ENCODE measurements around the gene PAF1. TPM values are rescaled to one million over a fixed set of nuclear protein-coding genes. Genes with fewer than 3 reads are reported as not detected.
"Not testable (repeated sequence)": the region's sequence is repeated elsewhere in the genome, so short reads cannot be mapped to it uniquely, and the experiment has no call there.

The PAF1 gene
- total RNA-seq, 1 donor from 2014 or later, result 36.7 TPM

DNA sequence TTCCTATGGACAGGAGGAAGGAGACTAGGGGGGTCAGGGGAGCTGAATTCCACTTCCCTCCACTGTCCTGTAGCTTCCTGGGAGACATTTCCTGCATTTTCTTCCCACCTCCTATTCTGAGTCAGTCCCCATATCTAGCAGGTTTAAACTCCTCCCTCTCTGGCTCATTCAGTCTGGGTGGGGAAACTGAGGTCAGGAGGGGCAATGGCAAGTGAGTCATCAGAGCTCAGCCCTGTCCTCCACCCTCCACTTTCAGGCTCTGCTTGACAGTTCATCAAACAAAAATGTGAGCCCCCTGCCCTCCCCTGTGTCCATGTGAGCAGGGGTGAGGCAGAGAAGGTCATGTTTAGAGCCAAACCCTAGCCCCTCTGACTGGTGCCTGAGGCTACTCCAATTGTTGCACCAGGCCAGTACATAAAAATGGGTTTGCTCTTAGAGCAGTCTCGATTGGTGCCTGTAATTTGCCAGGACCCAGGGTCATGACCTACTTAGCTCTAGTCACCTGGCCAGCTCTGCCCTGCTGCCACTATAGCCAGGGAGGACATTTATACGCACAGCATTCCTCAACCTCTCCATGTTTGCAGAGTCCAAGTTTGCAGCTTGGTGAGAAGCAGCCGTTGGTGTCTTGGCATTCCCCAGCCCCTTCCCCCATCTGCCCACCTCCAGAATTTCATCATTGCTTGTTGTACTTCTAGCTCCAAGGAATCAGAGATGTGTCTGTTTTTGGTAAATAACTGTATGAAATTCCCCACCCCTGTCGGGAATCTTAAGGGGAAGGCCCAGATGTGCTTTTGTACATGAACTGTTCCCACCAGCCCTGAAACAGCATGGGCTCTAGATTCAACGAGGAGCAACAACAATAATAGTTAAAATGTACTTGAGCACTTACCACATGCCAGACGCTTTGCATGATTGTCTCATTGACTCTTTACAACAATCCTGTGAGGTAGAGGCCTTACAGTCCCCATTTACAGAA lies 27.9 kb downstream of the PAF1 start:
- no peak for FAIRE-seq

DNA sequence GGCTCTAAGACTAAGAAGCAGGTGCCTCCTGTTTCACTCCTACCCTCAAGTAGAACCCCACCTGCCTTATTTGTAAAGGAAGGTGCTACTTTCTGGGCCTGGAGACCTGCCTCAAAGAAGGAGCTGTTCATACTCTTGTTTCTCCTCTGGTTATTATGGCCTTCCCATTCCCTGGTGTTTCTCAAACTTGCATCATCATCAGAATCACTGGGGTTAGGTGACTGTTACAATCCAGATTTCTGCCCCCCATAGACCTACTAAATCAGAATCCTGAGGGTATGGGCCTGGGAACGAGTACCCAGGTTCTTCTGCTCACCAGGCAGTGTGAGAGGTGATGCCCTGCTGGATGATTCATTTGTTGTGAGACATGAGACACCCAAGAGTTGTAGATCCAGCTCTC lies 30.3 kb downstream of the PAF1 start:
- FAIRE-seq, result no peak
- DNase-seq (ENCODE audit: low spot score in 2 of 2), result no peak

More for the DNA sequence above, 27.9 kb downstream of the PAF1 start:
- DNase-seq (ENCODE audit: low spot score in 2 of 2), result no peak

DNA sequence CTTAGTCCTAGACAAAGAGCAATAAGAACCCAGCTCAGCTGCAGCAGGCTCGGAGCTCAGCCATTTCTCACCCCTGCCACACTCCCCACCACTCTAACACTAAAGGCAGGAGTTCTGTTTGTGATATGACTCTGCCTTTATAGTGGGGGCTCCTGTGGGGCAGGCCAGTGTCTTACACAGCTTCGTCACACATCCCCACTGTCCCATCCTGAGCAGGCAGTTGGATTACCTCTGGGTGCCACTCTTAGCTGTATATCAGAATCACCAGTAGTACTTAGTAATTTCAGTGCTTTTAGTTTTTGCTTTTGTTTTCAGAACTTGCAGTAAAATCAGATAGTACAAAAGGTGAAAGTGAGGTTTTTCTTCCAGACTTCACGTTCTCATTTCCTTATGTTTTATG lies 31.9 kb downstream of the PAF1 start:
- DNase-seq (ENCODE audit: low spot score in 2 of 2) (no peak), FAIRE-seq (no peak)

DNA sequence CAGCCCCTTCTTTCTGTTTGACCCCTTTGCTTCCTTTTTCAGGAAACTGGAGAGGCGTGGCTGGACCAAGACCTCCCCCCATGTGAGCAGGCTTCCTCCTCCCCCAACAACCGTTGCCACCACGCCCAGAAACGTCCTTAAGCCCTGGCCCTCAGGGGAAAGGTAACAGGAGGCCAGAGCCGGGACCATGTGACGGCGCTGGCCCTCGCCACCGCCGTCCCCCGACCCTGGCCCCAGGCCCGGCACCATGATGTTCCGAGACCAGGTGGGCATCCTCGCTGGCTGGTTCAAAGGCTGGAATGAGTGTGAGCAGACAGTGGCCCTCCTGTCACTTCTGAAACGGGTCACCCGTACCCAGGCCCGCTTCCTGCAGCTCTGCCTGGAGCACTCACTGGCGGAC lies 34.3 kb downstream of the PAF1 start:
- no peak for DNase-seq (ENCODE audit: low spot score in 2 of 2)
- no peak for FAIRE-seq

DNA sequence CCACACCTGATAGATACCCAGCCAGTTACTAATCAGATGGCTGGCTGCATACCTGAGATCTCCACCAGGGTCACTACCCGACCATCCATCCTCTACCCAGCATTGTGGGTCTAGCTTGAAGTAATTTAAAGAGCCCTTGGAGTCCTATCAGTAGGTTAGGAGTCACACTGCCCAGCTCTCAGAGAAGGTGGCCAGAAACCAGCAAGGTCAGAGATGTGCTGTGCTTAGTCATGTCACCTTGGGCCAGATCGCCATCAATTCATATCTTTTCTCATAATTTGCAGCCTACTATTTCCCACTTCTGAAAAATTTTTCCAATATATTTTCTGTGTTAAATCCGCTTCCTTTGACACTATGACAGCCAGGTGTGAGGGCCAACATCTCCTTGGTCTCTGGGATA lies 34.8 kb downstream of the PAF1 start:
- no peak for FAIRE-seq
- no peak for DNase-seq (ENCODE audit: low spot score in 2 of 2)

DNA sequence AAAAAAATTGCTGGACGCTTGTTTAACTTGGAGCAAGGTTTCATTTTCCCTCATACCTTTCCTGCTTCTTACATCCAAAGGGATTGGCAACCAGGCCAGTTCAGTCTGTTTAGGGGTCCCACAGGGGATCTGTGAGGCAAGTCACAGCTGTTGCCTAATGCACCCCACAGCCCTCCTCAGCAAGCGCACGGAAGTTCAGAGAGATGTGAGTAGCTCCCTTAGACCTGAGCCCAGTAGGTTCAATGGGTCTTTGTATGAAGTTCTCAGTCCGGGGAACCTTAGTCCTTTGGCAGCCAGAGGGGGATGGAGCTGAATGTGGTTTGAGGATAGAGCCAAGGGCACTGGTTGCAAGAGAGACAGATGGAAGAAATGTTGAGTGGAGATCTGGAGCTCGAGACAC lies 35.7 kb downstream of the PAF1 start:
- DNase-seq (ENCODE audit: low spot score in 2 of 2) (no peak), FAIRE-seq (no peak)

DNA sequence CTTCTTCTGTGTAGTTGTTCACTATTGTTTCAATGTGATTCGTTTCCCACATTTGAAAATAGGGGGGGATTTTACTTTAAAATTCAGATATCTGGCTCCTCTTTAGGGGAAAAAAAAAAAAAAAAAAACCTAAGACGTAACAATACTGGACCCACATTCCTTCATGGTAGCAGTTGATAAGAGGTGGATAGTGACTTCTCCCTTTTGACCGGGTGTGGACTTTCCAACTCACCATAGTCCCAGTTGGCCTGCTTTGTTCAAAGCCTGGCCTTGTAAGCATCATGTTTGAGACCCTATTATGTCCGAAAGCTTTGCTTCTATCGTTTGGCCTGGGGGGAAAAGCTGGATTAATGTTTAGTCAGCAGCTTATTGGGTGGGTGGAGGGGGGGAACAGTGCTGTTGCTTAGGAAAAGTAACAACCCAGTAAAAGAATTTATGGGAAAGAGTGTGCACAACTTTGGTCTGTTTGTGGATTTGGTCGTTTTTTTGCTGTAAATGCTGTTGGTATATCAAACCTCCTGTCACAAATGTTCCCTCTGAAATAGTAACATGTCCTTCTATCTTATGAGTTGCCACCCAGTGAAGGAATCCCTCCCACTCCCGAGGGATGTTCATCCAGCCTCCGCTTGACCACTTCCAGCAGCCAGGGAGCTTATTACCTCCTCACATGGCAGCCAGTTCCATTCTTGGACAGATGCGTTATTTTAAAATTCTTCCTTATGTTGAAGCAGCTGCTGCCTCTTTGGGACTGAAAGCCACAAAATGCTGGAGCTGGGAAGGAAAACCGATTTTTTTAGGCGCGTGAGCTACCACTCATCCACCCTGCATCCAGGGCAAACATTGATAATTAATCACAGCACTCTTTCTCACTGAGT lies 38.3 kb downstream of the PAF1 start:
- DNase-seq (ENCODE audit: low spot score in 2 of 2) (no peak), FAIRE-seq (no peak)

DNA sequence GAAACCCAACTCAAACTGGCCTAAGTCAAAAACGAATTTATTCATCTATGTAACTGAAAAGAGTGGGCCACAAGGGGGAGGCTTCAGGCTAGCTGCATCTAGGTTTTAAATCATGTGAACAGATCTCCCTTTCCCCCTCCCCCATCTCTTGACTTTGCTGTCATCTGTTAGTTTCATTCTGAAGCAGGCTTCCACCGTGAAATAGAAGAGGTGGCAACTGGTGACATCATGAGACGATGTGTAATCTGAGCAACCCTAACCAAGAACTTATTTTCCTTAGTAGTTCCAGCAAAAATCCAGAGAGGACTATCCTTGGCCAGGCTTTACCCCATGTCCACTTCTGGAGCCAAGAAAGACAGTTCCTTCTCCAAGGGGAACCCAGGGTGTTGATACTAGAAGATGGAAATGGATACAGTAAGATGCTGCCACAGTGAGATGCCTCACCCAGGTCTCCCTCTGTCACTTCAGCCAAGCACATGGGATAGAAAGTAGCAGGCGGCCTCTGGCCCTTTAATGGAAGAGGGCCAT lies 39.3 kb downstream of the PAF1 start:
- FAIRE-seq, result no peak
- DNase-seq (ENCODE audit: low spot score in 2 of 2), result no peak

DNA sequence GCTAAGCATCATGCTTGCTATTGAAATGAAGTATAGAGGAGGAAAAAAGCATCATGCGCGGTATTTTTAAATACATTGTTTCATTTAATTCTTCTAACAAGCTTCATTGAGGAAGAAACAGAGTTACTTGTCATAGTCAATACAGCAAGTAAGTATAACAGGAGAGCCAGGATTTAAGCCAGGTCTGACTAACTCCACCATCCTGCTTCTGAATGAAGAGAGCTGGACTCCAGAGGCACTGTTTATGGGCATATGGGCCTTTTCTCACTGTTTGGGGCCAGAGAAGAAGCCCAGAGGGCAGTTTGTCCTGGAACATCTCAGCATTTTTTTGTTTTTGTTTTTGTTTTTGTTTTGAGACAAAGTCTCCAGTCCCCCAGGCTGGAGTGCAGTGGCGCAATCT lies 40.8 kb downstream of the PAF1 start:
- no peak for DNase-seq (ENCODE audit: low spot score in 2 of 2)
- no peak for FAIRE-seq

DNA sequence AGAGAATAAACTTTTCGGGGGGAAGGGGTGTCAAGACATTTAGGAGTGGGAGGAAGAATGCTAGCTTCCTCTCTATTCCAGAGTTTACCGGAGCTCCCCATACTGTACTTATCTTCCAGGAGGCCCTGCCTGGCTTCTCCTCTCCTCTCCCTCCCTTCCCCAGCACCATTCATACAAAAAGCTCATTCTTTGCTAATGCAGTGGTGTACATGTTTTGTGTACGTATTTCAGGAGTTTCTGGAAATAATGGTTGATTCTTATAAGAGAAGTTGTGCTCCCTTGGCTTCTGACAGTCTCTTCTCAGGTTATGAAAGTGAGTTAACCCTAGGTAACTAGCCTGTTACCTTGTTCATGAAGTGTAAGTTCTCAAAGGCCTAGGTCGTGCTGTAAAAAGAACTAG lies 41.6 kb downstream of the PAF1 start:
- no peak for FAIRE-seq
- no peak for DNase-seq (ENCODE audit: low spot score in 2 of 2)

DNA sequence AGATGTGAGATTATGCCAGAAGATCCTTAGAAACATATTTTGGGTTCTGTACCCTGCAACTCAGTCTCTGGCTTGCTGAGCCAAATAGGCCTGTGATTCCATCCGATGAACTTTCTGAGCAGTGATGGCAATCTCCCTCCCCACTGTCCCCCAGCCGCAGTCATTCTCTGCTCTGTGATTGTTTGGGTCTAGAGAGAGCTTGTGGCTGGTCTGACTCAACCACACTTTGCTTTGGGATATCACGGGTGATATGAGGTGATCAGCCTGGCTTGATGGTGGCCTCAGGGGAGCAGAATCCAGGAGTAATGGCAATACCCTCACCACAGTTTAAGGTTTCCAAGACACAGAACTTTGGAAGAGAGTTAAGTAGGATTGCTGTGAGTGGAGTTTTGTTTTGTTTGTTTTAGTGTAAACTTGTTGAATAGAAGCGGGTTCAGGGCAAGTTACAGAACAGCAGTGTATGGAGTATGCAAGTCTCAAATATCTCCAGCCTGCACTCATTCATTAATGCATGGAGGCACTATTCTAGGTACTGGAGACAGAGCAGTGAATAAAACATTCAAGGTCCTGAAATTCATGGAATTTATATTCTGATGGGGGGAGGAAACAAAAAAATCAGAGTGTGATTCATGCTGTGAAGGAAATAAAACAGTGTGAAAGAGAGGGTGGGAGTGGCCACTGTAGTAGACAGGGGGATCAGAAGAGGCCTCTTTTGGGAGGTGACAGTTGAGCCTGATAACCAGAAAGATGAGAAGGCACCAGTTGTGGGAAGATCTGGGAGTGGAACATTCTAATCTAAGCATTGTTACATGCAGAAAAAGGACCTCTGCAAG lies 43.4 kb downstream of the PAF1 start:
- no peak for DNase-seq (ENCODE audit: low spot score in 2 of 2)
- FAIRE-seq, result no peak

DNA sequence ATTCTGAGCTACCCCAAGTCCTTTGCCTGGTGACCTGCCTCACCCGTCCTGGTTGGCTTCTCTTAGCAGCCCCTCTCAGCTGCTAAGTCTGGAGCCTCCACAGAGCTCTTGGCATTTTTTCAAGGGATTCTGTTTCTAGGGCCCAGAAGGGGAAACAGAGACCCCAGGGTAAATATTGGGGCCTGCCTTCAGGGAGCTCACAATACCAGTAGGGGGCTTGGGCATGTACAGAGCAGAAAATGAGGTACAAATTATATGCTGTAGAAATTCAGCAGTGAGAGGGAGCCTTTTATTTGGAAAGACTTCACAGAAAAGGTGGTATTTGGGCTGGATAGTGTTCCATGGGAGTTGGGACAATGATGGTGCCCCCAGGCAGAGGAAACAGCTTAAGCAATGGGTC lies 45.0 kb downstream of the PAF1 start:
- FAIRE-seq (no peak), DNase-seq (ENCODE audit: low spot score in 2 of 2) (no peak)

DNA sequence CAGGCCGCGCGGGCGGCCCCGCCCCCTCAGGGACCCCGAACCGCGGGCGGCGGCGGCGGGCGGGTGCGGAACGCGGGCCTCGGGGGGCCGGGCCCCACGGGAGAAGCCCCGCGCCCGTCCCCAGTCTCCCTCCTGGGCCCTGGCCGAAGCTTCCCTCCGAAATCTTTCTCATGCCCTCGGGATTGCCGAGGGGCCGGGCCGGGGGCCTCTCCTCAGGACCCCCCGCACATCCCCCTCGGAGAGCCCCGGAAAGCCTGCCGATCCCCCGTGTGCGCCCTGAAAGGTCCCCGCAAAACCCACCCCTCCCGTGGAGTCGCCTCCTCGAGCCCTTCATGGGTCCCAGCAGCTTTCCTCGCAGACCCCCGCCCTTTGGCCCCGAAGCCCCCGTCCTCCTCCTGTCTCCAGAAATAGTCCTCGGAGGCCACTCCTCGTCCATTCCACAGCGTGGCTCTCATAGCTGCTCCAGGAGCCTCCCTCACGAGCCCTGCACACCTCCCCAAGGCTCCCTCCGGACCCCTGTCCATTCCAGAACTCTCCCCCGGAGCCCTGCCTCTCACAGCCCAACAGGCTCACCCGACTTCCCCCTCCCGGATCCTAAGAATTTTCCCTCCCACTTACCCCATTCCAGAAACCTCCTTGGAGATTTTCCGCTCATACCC lies 48.1 kb downstream of the PAF1 start:
- FAIRE-seq (no peak), DNase-seq (ENCODE audit: low spot score in 2 of 2) (no peak)

DNA sequence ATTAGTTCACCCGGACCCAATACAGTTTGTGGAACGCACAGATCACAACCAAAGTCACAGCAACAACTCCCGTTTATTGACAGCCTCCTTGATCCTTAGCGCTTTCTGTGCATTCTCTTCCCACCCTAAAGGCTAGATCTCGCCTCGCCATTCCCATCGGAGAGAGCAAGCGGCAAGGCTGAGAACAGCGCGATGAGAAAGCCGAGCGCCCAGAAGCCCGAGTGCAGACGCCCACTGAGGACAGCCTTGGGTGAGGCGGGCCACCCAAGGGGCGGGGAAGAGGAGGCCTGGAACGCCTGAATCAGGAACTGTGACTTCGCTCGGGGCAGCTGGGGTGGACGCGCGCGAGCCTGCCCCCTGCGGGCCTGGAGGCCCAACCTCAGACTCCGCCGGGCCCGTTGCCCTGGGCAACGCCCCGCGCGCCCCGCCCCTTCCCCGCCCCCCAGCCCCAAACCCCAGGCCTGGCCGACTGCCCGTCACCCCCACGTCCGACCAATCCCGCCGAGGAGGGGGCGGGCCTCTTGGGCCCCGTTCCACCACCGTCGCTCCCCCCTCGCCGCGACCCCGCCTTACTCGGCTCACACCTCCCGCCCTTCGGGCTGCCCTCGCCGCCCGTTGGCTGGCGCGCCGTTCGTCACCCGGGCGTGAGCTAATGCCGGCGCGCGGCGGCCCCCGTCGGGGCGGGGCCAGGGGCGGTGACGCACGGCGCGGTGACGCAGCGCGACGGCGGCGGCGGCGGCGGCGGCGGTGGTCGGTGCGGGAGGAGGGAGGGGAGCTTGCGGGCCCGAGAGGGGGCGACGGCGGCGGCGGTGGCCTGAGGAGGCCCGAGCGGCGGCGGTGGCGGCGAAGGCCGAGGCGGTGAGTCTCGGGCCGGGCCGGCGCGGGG lies 48.9 kb downstream of the PAF1 start, which contains the start of gene SAMD4B:
SAMD4B (plus strand) TSS at position 703 of the 886 bp plus-strand sequence. CDS start 14,473 bp downstream, outside the sequence.
- FAIRE-seq (no peak), DNase-seq (ENCODE audit: low spot score in 2 of 2) (peak; percentile 98 to 99)

DNA sequence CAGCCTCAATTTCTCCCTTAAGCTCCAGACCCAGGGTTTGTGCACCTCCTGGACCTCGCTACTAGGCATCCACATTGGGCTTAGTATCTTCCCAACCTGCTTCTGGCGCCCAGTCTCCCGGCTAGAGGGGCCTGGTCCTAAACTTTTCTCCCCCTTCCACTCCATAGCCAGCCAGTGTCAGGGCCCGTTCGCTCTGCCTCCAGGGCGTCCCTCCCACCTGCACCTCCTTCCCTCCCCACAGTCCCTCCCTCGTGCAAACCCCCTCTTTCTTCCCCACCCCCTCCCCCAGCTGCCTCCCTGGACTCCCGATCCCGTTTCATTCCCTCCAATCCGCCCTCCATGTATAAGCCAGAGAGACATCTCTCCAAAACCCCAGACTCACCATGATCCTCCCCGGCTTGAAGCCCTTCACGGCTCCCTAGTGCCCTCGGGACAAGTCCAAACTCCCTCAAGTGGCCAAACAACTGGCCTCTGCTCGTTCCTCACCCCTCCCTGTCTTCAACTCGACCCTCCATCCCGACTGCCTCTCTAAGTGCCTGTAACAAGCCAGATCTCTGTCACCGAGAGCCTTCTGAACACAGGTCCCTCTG lies 49.7 kb downstream of the PAF1 start:
- no peak for DNase-seq (ENCODE audit: low spot score in 2 of 2)
- no peak for FAIRE-seq

DNA sequence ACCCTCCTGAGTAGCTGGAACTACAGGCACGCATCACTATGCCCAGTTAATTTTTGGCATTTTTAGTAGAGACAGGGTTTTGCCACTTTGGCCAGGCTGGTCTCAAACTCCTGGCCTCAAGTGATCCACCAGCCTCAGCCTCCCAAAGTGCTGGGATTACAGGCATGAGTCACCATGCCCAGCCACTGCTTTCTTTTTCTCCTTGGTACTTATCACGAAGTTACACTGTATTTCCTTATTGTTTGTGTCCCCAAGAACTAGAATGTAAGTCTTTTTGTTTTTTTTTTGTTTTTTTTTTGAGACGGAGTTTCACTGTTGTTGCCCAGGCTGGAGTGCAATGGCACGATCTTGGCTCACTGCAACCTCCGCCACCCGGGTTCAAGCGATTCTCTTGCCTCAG lies 50.8 kb downstream of the PAF1 start:
- FAIRE-seq; DNase-seq (ENCODE audit: low spot score in 2 of 2): not testable (repeated sequence)

DNA sequence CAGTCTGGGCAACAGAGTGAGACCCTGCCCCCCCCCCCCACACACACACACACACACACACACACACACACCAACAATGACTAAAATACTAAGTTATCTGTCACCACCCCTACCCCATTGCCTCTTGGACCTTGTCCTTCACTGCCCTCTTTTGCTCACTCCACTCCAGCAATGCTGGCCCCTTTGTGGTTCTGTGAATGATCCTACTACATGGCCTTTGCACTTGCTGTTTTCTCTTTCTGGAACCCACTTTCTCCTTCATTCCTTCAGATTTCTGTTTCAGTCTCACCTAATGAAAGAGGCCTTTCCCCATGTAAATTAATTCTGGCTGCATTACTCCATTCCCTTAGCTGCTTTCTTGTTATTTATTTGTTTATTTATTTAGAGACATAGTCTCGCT lies 51.2 kb downstream of the PAF1 start:
- no peak for FAIRE-seq
- DNase-seq (ENCODE audit: low spot score in 2 of 2), result no peak

DNA sequence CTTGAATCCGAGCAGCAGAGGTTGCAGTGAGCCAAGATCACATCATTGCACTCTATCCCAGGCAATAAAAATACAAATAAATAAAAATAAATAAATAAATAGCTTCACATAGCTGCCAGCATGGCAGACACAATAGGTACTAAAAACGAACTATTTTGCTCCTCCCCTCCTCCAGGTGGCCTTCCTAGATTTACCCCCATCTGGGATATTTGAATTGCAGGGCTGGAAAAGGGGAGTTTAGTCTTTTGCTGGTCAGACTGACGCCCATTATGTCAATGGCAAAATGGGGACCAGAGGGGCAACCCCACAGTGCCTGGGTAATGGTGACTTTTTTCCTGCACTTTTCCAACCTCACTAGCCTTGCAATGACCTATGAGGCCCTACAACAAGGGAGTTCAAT lies 54.4 kb downstream of the PAF1 start:
- DNase-seq (ENCODE audit: low spot score in 2 of 2) (no peak), FAIRE-seq (no peak)

All from frontal cortex (tissue), 4 donors.